H1 (cell line): ENCODE measurements around the gene ABCG5.

Source experiments
- ATF3 ChIP-seq: IDR thresholded peaks from 2 replicates; pipeline ENCODE4 v1.6.1; 2011; ENCODE audit warnings: low read depth, mild to moderate bottlenecking, low read length; ENCODE audit not compliant: insufficient read depth
- BACH1 ChIP-seq: IDR thresholded peaks from 2 replicates; pipeline ENCODE4 v1.6.1; 2012; ENCODE audit warnings: low read length, improper control_type of control experiment
- BRCA1 ChIP-seq: IDR thresholded peaks from 2 replicates; pipeline ENCODE4 v1.6.1; 2012; ENCODE audit warnings: low read depth, low read length, improper control_type of control experiment
- CTCF ChIP-seq, 3 experiments: IDR thresholded peaks; 1 replicate in 2 of 3; 2 replicates in 1 of 3; pipeline versions ENCODE4 v1.5.1 to v1.6.1; 2011; ENCODE audit warnings: low read length in 3 of 3, mild to moderate bottlenecking in 3 of 3, inconsistent platforms in 2 of 3, low read depth in 1 of 3, moderate library complexity in 1 of 3; ENCODE audit not compliant: insufficient read depth in 1 of 3; ENCODE audit errors: control extremely low read depth in 1 of 3
- GABPA ChIP-seq: IDR thresholded peaks from 2 replicates; pipeline ENCODE4 v1.6.1; 2011; ENCODE audit warnings: mild to moderate bottlenecking, low read length, moderate library complexity, borderline replicate concordance; ENCODE audit not compliant: insufficient read depth
- JUN ChIP-seq: IDR thresholded peaks from 2 replicates; pipeline ENCODE4 v1.6.1; 2011; ENCODE audit warnings: low read depth, mild to moderate bottlenecking, improper control_type of control experiment, low read length
- POLR2A ChIP-seq, 2 experiments: IDR thresholded peaks; 1 replicate in 1 of 2; 2 replicates in 1 of 2; pipeline ENCODE4 v1.6.1; 2011; ENCODE audit warnings: low read depth in 2 of 2, low read length in 2 of 2, mild to moderate bottlenecking in 2 of 2; ENCODE audit errors: control extremely low read depth in 1 of 2
- POLR2AphosphoS5 ChIP-seq: IDR thresholded peaks from 2 replicates; pipeline ENCODE4 v1.6.1; 2011; ENCODE audit warnings: low read depth, low read length
- SIX5 ChIP-seq: IDR thresholded peaks from 2 replicates; pipeline ENCODE4 v1.6.1; 2011; ENCODE audit warnings: mild to moderate bottlenecking, low read depth, low read length
- ZNF274 ChIP-seq: IDR thresholded peaks from 2 replicates; pipeline ENCODE4 v1.7.0; 2012; ENCODE audit warnings: low read length, borderline replicate concordance; ENCODE audit errors: extremely low read depth

GRCh38 chr2:43841949-43842865 is 3.6 kb upstream of the ABCG5 start:
- TF ChIP-seq CTCF (IDR thresholded peaks at IDR 0.05; ENCODE audit: control extremely low read depth in 1 of 3, insufficient read depth in 1 of 3, low read depth in 1 of 3, low read length in 3 of 3) (no peak), JUN (no peak), ZNF274 (no peak), SIX5 (no peak), POLR2A (IDR thresholded peaks at IDR 0.05; ENCODE audit: control extremely low read depth in 1 of 2, low read depth in 2 of 2, low read length in 2 of 2) (no peak), ATF3 (no peak), POLR2AphosphoS5 (no peak), BRCA1 (no peak), GABPA (no peak), BACH1 (no peak)
